GM19395 (cell line): ENCODE data around the gene ZC3HAV1.
"Not testable (repeated sequence)": the region's sequence is repeated elsewhere in the genome, so short reads cannot be mapped to it uniquely, and the experiment has no call there.

ENCODE experiments used
- ATAC-seq: cut with Tn5 transposase; IDR thresholded peaks from one replicate; pipeline ENCODE4 v1.9.1; 2021; ENCODE audit warnings: mild to moderate bottlenecking, moderate library complexity; ENCODE audit not compliant: unreplicated experiment

The ZC3HAV1 gene

DNA sequence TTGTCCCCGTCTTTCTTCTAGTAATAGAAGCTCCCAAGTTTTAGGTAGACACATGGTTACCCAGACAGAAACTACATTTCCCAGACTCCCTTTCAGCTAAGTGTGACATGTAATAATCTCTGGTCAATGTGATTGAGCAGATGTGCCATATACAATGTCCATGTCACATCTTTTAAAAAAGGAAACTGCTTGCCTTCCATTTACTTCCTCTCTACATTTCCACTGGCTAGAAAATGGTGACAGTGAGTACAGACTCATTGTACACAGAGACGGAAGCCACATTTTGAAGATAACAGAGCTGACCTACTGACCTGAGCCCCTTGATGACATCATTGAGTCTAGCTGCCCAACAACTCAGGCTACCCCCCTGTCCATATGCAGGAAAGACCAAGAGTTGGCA is 21.3 kb downstream of the ZC3HAV1 start:
- no peak for ATAC-seq

DNA sequence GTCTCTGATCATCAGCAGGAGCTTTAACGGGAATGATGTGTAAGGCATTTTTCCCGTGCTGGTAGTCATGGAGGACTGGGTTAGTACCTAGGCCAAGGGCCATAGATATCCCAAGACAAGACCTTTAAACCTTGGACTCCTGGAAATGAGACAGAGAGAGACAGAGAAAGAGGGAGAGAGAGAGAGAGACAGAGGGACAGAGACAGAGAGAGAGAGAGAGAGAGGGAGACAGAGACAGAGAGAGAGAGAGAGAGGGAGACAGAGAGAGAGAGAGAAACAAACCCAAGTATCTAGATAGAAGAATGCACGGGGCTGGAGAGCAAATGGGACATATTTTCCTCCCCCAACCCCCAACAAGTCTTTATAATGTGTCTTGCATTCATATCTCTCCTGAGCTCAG is 22.3 kb downstream of the ZC3HAV1 start:
- ATAC-seq = no peak

DNA sequence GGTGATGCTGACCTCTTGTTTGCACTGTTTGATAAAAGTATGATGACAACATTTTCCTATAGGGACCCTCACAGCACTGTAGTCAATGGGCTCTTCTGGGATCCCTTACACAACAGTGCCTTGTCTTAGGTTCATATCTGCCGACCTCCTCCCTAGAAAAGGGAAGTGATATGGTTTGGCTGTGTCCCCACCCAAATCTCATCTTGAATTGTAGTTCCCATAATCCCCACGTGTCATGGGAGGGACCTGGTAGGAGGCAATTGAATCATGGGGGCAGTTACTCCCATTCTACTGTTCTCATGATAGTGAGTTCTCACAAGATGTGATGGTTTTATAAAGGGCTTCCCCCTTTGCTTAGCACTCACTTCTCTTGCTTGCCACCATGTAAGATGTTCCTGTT is 23.1 kb downstream of the ZC3HAV1 start:
- no peak for ATAC-seq

DNA sequence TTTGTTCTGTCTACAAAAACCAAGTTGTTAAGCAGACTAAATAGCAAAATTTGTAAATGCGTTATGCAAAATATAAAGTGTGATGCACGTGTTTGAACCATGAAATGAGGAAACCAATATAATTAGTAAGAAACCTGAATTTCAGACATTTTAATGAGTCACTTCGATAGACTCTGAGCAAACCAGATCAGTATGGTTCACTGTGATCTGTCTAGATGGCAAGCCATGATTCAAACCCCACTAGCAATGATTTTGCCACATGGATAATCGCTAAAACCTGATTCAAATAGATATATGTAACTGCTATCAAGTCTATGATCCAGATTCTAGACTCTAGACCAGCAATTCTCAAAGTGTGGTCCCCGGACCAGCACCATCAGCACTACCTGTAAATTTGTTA is 24.8 kb downstream of the ZC3HAV1 start:
- ATAC-seq = no peak

DNA sequence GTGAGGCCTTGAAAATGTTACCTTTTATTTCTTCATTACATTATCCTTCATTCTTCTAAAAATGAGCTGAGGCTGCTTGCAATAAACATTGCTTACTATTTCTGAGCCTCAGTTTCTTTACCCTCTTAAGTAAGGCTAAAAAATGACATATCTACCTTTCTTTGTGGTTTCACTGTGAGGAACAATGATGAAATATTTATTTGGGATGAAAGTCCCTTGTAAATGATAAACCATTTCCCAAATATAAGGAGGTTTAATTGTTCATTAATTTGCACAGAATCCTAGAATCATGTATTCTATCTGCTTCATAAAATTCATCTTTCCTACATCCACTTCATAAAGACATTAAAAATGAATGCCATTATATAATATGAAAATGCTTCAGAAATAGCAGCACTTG is 27.9 kb downstream of the ZC3HAV1 start:
- no peak for ATAC-seq

DNA sequence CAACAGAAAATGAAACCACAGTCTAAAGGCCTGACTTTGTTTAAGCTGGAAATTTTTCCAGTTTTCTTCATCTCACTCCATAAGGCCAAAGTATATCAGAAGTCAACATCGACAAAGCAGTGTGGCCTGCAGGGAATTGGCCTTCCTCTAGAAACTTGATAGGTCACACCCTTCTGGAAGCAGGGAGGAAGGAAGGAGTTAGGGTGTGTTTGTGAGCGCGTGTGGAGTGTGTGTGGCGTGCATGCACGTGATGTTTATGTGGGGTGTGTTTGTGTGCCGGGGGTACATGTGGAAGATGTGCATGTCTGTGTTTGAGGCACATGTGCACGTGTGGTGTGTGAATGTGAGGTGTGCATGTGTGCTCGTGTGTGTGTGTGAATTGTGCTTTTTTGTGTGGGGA is 28.6 kb downstream of the ZC3HAV1 start:
- no peak for ATAC-seq

DNA sequence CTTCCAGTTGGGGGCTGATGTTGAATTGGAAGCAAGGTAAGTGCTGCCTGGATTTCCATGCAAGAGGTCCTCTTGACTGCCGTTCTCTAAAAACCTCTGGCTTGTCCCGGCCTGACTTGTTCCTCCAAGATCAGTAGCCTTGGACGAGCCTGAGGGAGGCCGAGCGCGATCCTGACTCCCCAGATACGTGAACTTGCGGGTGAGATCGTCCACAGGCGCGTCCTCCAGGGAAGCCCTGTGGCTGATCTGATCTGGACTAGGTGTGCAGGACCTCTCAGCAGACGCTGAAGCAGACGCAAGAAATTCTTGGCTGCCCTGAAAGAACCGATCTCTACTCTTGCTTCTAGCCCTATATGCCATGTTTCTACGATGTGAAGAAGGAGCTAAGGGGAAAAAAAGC is 29.7 kb downstream of the ZC3HAV1 start:
- ATAC-seq = no peak

DNA sequence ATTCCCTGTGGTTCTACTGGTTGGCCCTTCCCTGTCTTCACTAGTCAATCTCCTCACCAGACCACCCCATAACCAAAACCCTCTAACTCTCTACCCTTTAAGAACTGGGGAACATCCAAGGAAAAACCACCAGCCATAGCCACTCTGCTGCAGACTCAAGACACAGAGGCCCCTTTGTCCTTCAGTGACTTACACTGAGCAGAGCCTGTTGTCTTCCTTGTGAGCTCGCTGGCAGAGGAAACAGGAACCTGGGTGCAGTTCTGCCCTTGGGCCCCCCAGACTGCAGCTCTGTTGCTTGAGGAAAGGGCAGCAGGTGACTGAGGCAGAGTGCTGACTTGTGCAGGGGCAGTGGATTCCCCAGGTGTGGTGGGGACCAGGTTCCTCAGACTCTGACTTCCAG is 30.6 kb downstream of the ZC3HAV1 start:
- no peak for ATAC-seq

DNA sequence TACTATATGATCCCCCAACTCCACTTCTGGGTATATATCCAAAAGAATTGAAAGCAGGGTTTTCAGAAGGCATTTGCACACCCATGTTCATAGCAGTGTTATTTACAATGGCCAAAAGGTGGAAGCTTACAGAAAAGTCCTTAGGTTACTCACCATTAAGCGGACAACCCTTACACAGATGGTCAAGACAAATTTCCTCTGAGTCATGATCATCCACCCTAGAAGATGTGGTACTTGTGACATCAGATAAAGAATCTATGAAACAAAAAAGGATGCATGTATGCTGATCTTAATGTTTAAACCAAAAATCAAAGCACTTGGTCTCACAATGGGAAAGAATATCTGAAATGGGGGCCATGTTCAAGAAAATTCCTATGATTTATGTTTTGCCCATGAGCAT is 31.1 kb downstream of the ZC3HAV1 start:
- ATAC-seq = no peak

DNA sequence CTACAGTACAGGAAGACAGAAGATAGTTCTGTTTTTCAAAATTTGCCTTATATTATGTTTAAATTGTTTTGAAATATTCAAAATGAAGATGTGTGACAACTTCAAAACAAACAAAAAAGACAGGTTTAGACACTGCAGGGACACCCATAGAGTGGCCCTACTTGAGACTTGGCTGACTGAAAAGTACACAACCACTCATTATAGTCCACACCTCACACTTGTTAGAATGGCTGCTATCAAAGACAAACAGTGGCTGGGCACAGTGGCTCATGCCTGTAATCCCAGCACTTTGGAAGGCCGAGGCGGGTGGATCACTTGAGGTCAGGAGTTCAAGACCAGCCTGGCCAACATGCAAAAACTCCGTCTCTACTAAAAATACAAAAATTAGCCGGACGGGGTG is 31.8 kb downstream of the ZC3HAV1 start:
- ATAC-seq = not testable (repeated sequence)

DNA sequence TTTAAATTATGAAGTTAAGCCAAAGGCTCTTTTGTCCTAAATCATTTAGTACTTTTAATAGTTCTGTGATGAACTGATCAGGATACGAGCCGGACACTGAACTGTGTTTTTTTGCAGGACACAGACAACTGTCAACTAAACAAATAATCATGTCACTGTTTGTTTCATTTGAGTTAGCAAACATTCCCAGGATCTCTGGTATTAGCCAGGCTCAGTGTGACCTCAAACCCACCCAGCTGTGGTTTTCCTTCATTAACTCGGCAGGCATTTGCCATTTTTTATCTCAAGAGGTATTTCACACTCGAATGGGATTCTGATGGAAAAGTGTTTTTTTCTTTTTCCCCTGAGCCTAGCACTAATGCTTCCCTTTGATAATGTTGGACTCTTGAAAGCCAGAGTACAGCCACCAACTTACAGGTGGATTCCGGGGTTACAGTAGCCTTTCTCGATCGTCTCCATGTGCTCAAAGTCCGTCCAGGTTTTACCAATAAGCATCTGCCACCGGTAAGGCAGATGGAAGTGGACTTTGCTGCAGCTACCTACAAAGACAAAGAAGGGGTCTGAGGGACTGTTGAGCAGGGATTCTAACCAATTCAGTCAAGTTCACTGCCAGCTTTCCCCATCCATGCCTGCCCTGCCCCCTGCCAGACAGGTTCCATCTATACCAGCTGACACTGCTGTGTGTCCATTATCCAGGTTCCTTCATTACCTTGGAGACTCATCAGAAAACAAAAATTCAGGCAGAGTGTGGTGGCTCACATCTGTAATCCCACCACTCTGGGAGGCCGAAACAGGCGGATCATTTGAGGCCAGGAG is 33.4 kb downstream of the ZC3HAV1 start:
- ATAC-seq = no peak

DNA sequence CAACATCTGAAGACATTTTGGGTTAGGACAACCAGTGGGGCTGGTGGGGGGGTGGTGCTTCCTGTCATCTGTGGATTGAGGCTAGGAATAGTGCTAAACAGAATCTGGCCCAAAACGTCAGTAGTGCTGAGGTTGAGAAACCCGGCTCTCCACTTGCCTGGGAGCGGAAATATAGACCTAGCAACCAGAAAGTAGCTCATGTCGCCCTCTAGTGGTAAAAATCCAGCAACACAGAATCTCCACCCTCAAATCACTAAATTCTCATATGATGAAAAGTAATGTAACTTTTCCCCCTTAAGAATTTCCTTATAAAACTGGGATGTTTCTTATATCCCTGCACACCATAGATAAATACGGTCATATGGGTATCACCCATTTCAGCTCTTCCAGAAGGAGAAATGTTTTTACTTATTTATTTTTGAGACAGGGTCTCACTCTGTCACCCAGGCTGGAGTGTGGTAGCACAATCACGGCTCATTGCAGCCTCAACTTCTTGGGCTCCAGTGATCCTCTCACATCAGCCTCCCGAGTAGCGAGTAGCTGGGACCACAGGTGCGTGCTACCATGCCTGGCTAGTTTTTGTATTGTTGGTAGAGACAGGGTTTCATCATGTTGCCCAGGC is 34.4 kb downstream of the ZC3HAV1 start:
- ATAC-seq = peak; percentile 90

DNA sequence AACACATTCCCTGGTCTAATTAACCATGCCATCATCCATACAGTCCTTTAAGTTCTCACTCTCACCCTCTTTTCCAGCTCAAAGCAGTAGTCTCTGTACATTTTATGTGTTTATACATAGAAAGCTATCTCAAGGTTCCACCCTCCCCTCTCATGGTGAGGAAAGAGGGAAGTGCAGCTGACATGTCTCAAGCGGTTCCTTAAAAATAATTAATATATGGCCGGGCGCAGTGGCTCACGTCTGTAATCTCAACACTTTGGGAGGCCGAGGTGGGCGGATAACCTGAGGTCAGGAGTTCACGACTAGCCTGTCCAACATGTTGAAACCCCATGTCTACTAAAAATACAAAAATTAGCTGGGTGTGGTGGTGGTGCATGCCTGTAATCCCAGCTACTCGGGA is 36.7 kb downstream of the ZC3HAV1 start:
- no peak for ATAC-seq

DNA sequence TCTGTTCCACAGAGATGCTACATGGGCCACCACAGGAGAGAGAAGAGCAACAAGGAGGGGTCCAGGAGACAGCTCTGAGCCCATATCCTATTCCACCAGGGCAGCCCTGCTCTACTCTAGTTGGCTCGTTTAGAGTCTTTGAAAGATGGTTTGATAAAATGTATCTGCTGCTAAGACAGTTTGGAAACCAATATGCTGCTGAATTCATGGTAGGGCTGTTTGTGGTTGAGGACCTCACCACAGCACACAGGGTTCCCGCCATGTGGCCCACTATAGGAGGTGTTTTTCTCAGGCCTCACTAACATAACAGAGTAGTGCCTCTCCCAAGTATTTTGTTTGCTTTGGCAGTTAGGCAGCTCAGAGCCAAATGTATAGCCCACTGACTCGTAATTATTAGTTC is 37.8 kb downstream of the ZC3HAV1 start:
- no peak for ATAC-seq

DNA sequence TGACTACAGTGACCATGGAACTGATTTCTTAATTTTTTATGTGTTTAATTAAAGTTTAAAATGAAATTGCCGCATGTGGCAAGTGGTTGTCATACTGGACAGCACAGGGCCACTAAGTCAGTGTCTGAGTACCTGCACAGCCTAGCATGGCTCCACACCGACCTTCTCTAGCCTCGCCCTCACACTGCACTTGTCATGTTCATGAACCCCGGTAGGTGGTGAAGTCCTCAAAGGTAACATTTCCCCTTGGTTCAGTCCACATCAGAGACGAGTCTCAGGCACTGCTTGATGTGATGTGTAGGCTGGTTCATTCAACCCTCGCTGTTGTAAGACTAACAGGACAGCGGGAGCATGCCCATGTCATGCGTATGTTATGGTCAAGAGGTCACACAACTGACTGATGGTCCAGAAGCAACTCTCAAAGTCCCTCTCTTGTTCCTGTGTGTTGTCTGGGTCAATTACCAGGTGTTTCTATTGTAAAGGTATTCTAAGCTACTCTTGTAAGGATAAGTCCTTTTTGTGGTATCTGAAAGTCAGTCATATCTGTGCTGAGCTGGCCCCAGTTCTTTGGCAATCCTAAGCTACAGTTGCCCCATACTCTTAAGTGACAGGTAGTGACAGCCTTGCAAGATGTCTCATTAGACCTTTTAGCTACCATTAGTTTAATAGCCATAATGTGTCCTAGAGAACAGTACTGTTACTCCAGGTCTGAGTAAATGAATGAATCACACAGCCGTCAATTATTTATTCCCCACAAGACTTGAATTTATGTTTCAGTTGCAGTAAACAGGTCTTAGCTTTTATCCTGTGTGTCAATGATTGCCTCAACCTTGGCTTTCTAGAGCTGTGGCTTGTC is 40.7 kb downstream of the ZC3HAV1 start:
- no peak for ATAC-seq

DNA sequence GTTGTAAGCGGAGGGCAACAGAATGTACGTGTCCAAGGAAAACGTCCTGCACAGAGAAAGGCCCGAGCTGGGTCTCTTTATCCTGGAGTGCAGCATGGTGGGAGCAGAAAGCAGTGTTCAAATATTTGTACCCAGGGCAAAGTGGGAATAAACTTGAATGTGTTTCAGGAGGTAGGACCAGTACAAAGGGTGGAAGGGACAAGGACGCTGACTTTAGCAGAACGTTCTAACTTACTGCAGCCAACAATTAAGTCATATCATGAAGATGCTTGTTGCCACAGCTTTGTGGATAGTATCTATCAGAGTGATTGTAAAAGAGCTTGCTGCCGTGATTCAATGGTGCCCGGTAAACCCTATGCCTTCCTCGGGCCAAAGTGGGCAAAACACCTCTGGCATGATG is 43.2 kb downstream of the ZC3HAV1 start:
- ATAC-seq = no peak

DNA sequence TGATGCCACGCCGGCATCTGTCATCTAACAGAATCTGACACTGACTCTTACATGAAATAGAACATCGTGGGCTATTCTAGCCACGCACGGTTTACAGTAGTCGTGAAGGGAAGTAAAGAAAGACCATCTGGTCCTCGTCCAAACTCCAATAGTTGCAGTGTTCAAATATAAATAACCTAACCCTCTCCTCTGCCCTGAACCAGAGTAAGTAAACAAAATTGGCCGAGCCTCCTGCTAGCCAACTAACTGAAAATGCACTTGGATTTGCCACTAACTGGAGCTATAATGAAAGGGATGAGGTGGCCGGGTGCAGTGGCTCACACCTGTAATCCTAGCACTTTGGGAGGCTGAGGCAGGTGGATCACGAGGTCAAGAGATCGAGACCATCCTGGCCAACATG is 44.2 kb downstream of the ZC3HAV1 start:
- ATAC-seq = no peak

DNA sequence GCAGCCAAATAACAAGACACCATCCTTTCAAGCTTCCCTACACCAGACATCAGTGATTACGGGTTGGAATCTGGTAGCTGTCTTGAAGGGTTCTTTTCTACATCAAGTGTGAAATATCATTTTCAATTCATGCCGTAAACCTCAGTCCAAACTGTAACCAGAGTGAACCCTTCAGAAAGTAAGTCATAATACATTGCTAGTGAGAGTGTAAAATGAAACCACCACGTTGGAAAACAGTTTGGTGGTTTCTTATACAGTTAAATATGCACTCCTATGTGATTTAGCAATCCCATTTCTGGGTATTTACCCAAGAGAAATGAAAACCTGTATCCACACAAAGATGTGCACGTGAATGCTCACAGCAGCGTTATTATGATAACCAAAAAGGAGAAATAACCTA is 48.1 kb downstream of the ZC3HAV1 start:
- no peak for ATAC-seq

DNA sequence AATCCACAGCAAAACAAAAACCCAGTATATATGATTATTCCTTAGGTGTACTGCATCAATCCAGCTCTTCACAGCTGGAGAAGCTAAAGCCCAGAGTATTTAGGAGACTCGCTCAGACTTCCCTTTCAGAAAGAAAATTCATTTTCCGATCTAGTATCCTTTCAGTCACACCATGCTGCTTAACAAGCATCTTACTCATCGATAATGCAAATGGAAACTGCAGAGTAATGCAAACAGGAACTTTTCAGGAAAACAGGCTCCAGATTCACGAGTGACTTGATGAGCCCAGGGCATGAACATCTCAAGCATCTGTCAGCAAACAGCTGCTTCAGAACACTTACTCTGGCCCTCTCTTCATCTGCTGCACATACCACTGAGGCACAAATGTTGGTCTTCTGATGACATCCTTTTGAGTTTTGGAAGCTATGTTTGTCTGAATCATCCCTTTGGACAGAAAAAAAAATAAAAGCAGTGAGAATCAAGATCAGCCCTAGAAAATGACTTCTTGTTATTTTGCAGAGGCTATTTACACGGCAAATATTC is 48.8 kb downstream of the ZC3HAV1 start:
- no peak for ATAC-seq

DNA sequence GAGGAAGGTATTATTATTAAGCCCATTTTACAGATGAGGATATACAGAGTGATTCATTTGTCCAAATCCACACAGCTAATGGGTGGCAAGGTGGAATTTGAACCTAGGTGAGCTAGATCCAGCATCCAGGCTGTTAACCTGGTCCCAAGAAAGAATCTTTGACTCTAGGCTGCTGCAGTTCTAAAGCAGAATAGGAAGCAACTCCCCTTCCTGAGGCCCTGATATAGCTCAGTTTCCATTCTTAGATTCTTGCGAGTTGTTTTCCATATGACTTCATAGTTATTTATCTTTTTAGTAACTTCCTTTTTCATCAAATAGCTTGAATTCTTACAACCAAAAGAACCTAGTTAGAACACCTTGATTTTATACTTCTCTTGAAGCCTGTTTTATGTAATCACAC is 49.6 kb downstream of the ZC3HAV1 start:
- ATAC-seq = no peak

DNA sequence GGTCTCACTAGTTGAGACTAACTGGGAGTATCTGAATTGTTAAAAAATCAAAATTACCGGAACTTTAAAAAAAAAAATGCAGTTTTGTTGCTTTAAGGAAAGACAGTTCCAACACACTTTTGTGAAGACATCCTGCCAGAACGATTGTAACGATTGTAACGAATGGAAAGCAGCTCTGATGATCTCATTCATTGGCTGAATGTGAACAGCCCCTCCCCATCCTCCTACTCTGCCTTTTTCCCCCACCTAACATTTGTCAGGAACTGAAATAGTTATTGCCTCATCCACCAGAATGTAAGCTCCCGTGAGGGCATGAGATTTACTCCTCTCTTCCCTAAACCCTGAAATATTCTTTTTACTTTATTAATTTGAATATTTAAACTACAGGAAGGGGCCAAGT is 50.6 kb downstream of the ZC3HAV1 start:
- no peak for ATAC-seq

DNA sequence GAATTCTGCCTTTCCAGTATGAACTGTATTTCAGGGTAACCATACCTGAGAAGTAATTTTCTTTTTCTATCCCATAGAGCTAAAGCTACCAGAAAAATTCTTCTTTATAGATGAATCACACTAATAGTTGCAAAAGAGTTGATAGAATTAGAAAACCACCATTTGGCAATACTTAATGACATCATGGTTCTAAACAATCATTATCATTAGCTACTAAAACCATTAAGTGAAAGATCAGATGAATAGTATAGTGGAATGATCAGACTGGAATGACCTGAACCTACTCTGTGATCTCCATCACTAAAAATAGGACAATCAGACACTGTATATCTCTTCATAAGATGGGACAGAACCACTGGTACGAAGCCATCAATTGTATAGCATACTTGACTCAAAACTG is 53.8 kb downstream of the ZC3HAV1 start:
- ATAC-seq = no peak
